NCI-H2196 treated with DMSO at 0.1 percent for 48 hours (cell line): Measurements from ENCODE around the gene SLC6A4.
"Not testable (repeated sequence)": the region's sequence is repeated elsewhere in the genome, so short reads cannot be mapped to it uniquely, and the experiment has no call there.

ENCODE experiments used
- DNase-seq: peaks from one replicate; lab custom pipeline; 2025; ENCODE audit not compliant: unreplicated experiment; lab: John Stamatoyannopoulos, UW

Gene SLC6A4

GRCh38 chr17:30220414-30220813 lies 15.1 kb downstream of the SLC6A4 start:
- DNase-seq: no peak

- no peak for DNase-seq
Measured at GRCh38 chr17:30219833-30220232, 15.7 kb downstream of the SLC6A4 start.

- no peak for DNase-seq
Measured at GRCh38 chr17:30219315-30219714, 16.2 kb downstream of the SLC6A4 start.

- DNase-seq: no peak
Measured at GRCh38 chr17:30218799-30219198, 16.7 kb downstream of the SLC6A4 start.

GRCh38 chr17:30217746-30218245 lies 17.7 kb downstream of the SLC6A4 start:
- DNase-seq: no peak

- no peak for DNase-seq
Measured at GRCh38 chr17:30217054-30217453, 18.4 kb downstream of the SLC6A4 start.

- no peak for DNase-seq
Measured at GRCh38 chr17:30212750-30213149, 22.7 kb downstream of the SLC6A4 start.

- DNase-seq: no peak
Measured at GRCh38 chr17:30211371-30211770, 24.1 kb downstream of the SLC6A4 start.

- DNase-seq: no peak
Measured at GRCh38 chr17:30210901-30211300, 24.6 kb downstream of the SLC6A4 start.

GRCh38 chr17:30210366-30210765 lies 25.1 kb downstream of the SLC6A4 start:
- no peak for DNase-seq

GRCh38 chr17:30209930-30210329 lies 25.6 kb downstream of the SLC6A4 start:
- DNase-seq: no peak

GRCh38 chr17:30208214-30208613 lies 27.3 kb downstream of the SLC6A4 start:
- no peak for DNase-seq

GRCh38 chr17:30207655-30208054 lies 27.8 kb downstream of the SLC6A4 start:
- DNase-seq: no peak

GRCh38 chr17:30203471-30203981 lies 32.0 kb downstream of the SLC6A4 start:
- DNase-seq: no peak

GRCh38 chr17:30200656-30201055 lies 34.8 kb downstream of the SLC6A4 start:
- not testable (repeated sequence) for DNase-seq

- no peak for DNase-seq
Measured at GRCh38 chr17:30200106-30200505, 35.4 kb downstream of the SLC6A4 start.

- DNase-seq: no peak
Measured at GRCh38 chr17:30199600-30199999, 35.9 kb downstream of the SLC6A4 start.

- DNase-seq: no peak
Measured at GRCh38 chr17:30197416-30197815, 38.1 kb downstream of the SLC6A4 start.

- no peak for DNase-seq
Measured at GRCh38 chr17:30196504-30196903, 39.0 kb downstream of the SLC6A4 start.

GRCh38 chr17:30191072-30191471 lies 44.4 kb downstream of the SLC6A4 start:
- no peak for DNase-seq

- no peak for DNase-seq
Measured at GRCh38 chr17:30188211-30188939, 47.1 kb downstream of the SLC6A4 start.

- DNase-seq: no peak
Measured at GRCh38 chr17:30187573-30187972, 47.9 kb downstream of the SLC6A4 start.

GRCh38 chr17:30186761-30187160 lies 48.7 kb downstream of the SLC6A4 start:
- DNase-seq: no peak
